ENCODE results near the gene DNAH3. TPM values are rescaled to one million over a fixed set of nuclear protein-coding genes. Genes with fewer than 3 reads are reported as not detected.
A peak's percentile ranks its signal among the peaks of the same experiment; 100 is the strongest.

Gene DNAH3
- total and polyA plus RNA-seq, 2 of the 13 experiments (the other 11 are each of a cell fraction or from before 2014, with no cell fraction given), result 0.07 to 0.08 TPM

GRCh38 chr16:20900299-20901067 is 250.2 kb downstream of the DNAH3 start, which contains the start of the genes DCUN1D3 and LYRM1 (continued):
- TF ChIP-seq HMGXB3 (CRISPR knock-in tag; IDR thresholded peaks at IDR 0.05; ENCODE audit: borderline replicate concordance) (no peak), GPBP1L1 (CRISPR knock-in tag; IDR thresholded peaks at IDR 0.05) (no peak), MAF1 (CRISPR knock-in tag; IDR thresholded peaks at IDR 0.05; ENCODE audit: borderline replicate concordance) (peak; percentile 57; the same call in 1 of the 2 replicates), FOXK1 (CRISPR knock-in tag; IDR thresholded peaks at IDR 0.05; ENCODE audit: borderline replicate concordance, low read depth) (peak; percentile 32; the same call in 1 of the 2 replicates), ZMYM3 (CRISPR knock-in tag; IDR thresholded peaks at IDR 0.05) (peak; percentile 58), HHEX (CRISPR knock-in tag; IDR thresholded peaks at IDR 0.05) (peak; percentile 42; the same call in 1 of the 2 replicates), MLX (CRISPR knock-in tag; IDR thresholded peaks at IDR 0.05) (no peak), NR1H2 (CRISPR knock-in tag; IDR thresholded peaks at IDR 0.05; ENCODE audit: borderline replicate concordance, low read depth) (no peak; the same call in 1 of the 2 replicates), PLRG1 (conservative IDR thresholded peaks at IDR 0.05) (no peak), REPIN1 (CRISPR knock-in tag; IDR thresholded peaks at IDR 0.05; ENCODE audit: borderline replicate concordance, low read depth) (peak; percentile 80), ZNF83 (CRISPR knock-in tag; IDR thresholded peaks at IDR 0.05; ENCODE audit: borderline replicate concordance) (no peak; the same call in 1 of the 2 replicates), ZNF674 (CRISPR knock-in tag; IDR thresholded peaks at IDR 0.05; ENCODE audit: low read depth) (no peak), PPARG (CRISPR knock-in tag; conservative IDR thresholded peaks at IDR 0.05) (no peak), ZNF768 (CRISPR knock-in tag; IDR thresholded peaks at IDR 0.05) (peak; percentile 75; the same call in 1 of the 2 replicates), TBX3 (IDR thresholded peaks at IDR 0.05; ENCODE audit: borderline replicate concordance) (peak; percentile 44; the same call in 1 of the 2 replicates), CBX2 (IDR thresholded peaks at IDR 0.05; ENCODE audit: low read depth, low read length) (no peak), CBX2 (CRISPR knock-in tag; IDR thresholded peaks at IDR 0.05; ENCODE audit: low read depth) (no peak), ZNF724P (CRISPR knock-in tag; IDR thresholded peaks at IDR 0.05; ENCODE audit: borderline replicate concordance) (peak; percentile 92)
- TF ChIP-seq, protein P1, sequence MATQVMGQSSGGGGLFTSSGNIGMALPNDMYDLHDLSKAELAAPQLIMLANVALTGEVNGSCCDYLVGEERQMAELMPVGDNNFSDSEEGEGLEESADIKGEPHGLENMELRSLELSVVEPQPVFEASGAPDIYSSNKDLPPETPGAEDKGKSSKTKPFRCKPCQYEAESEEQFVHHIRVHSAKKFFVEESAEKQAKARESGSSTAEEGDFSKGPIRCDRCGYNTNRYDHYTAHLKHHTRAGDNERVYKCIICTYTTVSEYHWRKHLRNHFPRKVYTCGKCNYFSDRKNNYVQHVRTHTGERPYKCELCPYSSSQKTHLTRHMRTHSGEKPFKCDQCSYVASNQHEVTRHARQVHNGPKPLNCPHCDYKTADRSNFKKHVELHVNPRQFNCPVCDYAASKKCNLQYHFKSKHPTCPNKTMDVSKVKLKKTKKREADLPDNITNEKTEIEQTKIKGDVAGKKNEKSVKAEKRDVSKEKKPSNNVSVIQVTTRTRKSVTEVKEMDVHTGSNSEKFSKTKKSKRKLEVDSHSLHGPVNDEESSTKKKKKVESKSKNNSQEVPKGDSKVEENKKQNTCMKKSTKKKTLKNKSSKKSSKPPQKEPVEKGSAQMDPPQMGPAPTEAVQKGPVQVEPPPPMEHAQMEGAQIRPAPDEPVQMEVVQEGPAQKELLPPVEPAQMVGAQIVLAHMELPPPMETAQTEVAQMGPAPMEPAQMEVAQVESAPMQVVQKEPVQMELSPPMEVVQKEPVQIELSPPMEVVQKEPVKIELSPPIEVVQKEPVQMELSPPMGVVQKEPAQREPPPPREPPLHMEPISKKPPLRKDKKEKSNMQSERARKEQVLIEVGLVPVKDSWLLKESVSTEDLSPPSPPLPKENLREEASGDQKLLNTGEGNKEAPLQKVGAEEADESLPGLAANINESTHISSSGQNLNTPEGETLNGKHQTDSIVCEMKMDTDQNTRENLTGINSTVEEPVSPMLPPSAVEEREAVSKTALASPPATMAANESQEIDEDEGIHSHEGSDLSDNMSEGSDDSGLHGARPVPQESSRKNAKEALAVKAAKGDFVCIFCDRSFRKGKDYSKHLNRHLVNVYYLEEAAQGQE (IDR thresholded peaks at IDR 0.05; ENCODE audit: borderline replicate concordance in 1 of 2, low read depth in 1 of 2, low read length in 2 of 2), result no peak

All from HepG2 (cell line).